Measurements from ENCODE around the gene DTYMK.

The DTYMK gene

GRCh38 chr2:241686650-241687425 lies at the start of gene DTYMK:
Gene DTYMK (minus strand): TSS chr2:241686815. CDS start chr2:241686783, 32 bp downstream.
- peak; percentile 88 to 94 (median 91) for DNase-seq (ENCODE audit: low read depth in 2 of 3, low spot score in 1 of 3)

- DNase-seq (ENCODE audit: low read depth in 2 of 3, low spot score in 1 of 3) = no peak
Observed at GRCh38 chr2:241736111-241736510, 49.5 kb upstream of the DTYMK start.

GRCh38 chr2:241734467-241735208 lies 48.0 kb upstream of the DTYMK start, which contains the start of gene D2HGDH:
Gene D2HGDH (plus strand): TSS chr2:241734630. CDS start chr2:241735225, 595 bp downstream.
- DNase-seq (ENCODE audit: low read depth in 2 of 3, low spot score in 1 of 3) = peak; percentile 89 to 94 (median 94)

GRCh38 chr2:241734208-241734466 lies 47.5 kb upstream of the DTYMK start:
- DNase-seq (ENCODE audit: low read depth in 2 of 3, low spot score in 1 of 3) = no peak

GRCh38 chr2:241733391-241734207 lies 47.0 kb upstream of the DTYMK start:
- no peak for DNase-seq (ENCODE audit: low read depth in 2 of 3, low spot score in 1 of 3)

GRCh38 chr2:241732513-241733186 lies 46.0 kb upstream of the DTYMK start:
- peak; percentile 61 to 65 (median 65) for DNase-seq (ENCODE audit: low read depth in 2 of 3, low spot score in 1 of 3)

- peak in 1 of 3 donors; percentile 28 for DNase-seq (ENCODE audit: low read depth in 2 of 3, low spot score in 1 of 3)
Observed at GRCh38 chr2:241730671-241731293, 44.2 kb upstream of the DTYMK start.

- no peak for DNase-seq (ENCODE audit: low read depth in 2 of 3, low spot score in 1 of 3)
Observed at GRCh38 chr2:241729868-241730267, 43.3 kb upstream of the DTYMK start.

GRCh38 chr2:241728627-241729026 lies 42.0 kb upstream of the DTYMK start:
- no peak for DNase-seq (ENCODE audit: low read depth in 2 of 3, low spot score in 1 of 3)

GRCh38 chr2:241728000-241728399 lies 41.4 kb upstream of the DTYMK start:
- DNase-seq (ENCODE audit: low read depth in 2 of 3, low spot score in 1 of 3) = no peak

- DNase-seq (ENCODE audit: low read depth in 2 of 3, low spot score in 1 of 3) = no peak
Observed at GRCh38 chr2:241726459-241726858, 39.8 kb upstream of the DTYMK start.

GRCh38 chr2:241724975-241725870 lies 38.6 kb upstream of the DTYMK start:
- DNase-seq (ENCODE audit: low read depth in 2 of 3, low spot score in 1 of 3) = no peak

- DNase-seq (ENCODE audit: low read depth in 2 of 3, low spot score in 1 of 3) = no peak
Observed at GRCh38 chr2:241724259-241724974, 37.8 kb upstream of the DTYMK start.

- DNase-seq (ENCODE audit: low read depth in 2 of 3, low spot score in 1 of 3) = no peak
Observed at GRCh38 chr2:241722896-241723454, 36.4 kb upstream of the DTYMK start.

- no peak for DNase-seq (ENCODE audit: low read depth in 2 of 3, low spot score in 1 of 3)
Observed at GRCh38 chr2:241721852-241722251, 35.2 kb upstream of the DTYMK start.

- DNase-seq (ENCODE audit: low read depth in 2 of 3, low spot score in 1 of 3) = no peak
Observed at GRCh38 chr2:241720560-241720959, 33.9 kb upstream of the DTYMK start.

GRCh38 chr2:241720099-241720498 lies 33.5 kb upstream of the DTYMK start:
- DNase-seq (ENCODE audit: low read depth in 2 of 3, low spot score in 1 of 3) = no peak

GRCh38 chr2:241719093-241719492 lies 32.5 kb upstream of the DTYMK start:
- no peak for DNase-seq (ENCODE audit: low read depth in 2 of 3, low spot score in 1 of 3)

- no peak for DNase-seq (ENCODE audit: low read depth in 2 of 3, low spot score in 1 of 3)
Observed at GRCh38 chr2:241708879-241709278, 22.3 kb upstream of the DTYMK start.

All from stimulated activated CD4-positive, alpha-beta T cell treated with anti-CD3 and anti-CD28 coated beads, Interleukin-12 subunit alpha, Interleukin-12 subunit beta, amount 100 ng/mL, for 48 hours (primary cell).